ENCODE data around the gene LMO4.

LMO4 gene

GRCh38 chr1:87393445-87394085 lies 64.9 kb downstream of the LMO4 start:
- ChIA-PET CTCF (interaction anchor here (1.6 kb wide), 1 partner anchor 10 kb away, joined by 4 read pairs; no protein-coding TSS in a partner anchor), POLR2A (no interaction called here)
- DNase-seq (ENCODE audit: extremely low spot score) = no peak
- no peak for TF ChIP-seq CTCF (IDR thresholded peaks at IDR 0.05; ENCODE audit: control extremely low read depth, extremely low read depth, low read depth, missing control alignments)

GRCh38 chr1:87394513-87394912 lies 65.8 kb downstream of the LMO4 start:
- POLR2A ChIA-PET = no interaction called here
- no peak for TF ChIP-seq CTCF (IDR thresholded peaks at IDR 0.05; ENCODE audit: control extremely low read depth, extremely low read depth, low read depth, missing control alignments)
- DNase-seq (ENCODE audit: extremely low spot score) = no peak
- CTCF ChIA-PET = interaction anchor here (1.1 to 1.2 kb wide), 2 partner anchors 9 to 15 kb away, joined by 3 to 4 read pairs; no protein-coding TSS in a partner anchor

GRCh38 chr1:87394982-87395381 lies 66.3 kb downstream of the LMO4 start:
- POLR2A ChIA-PET = no interaction called here
- no peak for DNase-seq (ENCODE audit: extremely low spot score)
- CTCF ChIA-PET = interaction anchor here (1.1 to 1.2 kb wide), 2 partner anchors 8 to 14 kb away, joined by 3 to 4 read pairs; no protein-coding TSS in a partner anchor
- no peak for TF ChIP-seq CTCF (IDR thresholded peaks at IDR 0.05; ENCODE audit: control extremely low read depth, extremely low read depth, low read depth, missing control alignments)

Measured in GM10248 (cell line).